Mesothelial cell of epicardium (in vitro differentiated cells): ENCODE measurements around the gene CFAP221. TPM values are rescaled to one million over a fixed set of nuclear protein-coding genes. Genes with fewer than 3 reads are reported as not detected.

Experiments
- DNase-seq, 2 experiments: peaks; one replicate each; pipeline ENCODE4 v3.0.0; 2021; ENCODE audit warnings: low spot score in 2 of 2; ENCODE audit not compliant: unreplicated experiment in 2 of 2
- H3K27ac Mint-ChIP-seq: 2 replicates; pipeline ENCODE4 v1.8.0; 2021; ENCODE audit warnings: mixed read lengths
- H3K27me3 Mint-ChIP-seq: 2 replicates; pipeline ENCODE4 v1.8.0; 2021; ENCODE audit warnings: low read depth, mixed read lengths
- H3K36me3 Mint-ChIP-seq: 2 replicates; pipeline ENCODE4 v1.8.0; 2021; ENCODE audit warnings: mixed read lengths
- H3K4me1 Mint-ChIP-seq: 2 replicates; pipeline ENCODE4 v1.8.0; 2021; ENCODE audit warnings: mixed read lengths
- H3K4me3 Mint-ChIP-seq: 2 replicates; pipeline ENCODE4 v1.8.0; 2021; ENCODE audit warnings: mild to moderate bottlenecking, moderate library complexity, mixed read lengths
- H3K9me3 Mint-ChIP-seq: 2 replicates; pipeline ENCODE4 v1.8.0; 2021; ENCODE audit warnings: mixed read lengths
- CTCF ChIP-seq: fragments of 200-600 bp; sonication (generic); IDR thresholded peaks from one replicate; pipeline ENCODE4 v1.5.0; 2021; ENCODE audit warnings: antibody characterized with exemption; ENCODE audit not compliant: unreplicated experiment
- total RNA-seq: library from RNA; stranded (reverse); gene quantifications from 3 replicates; pipeline ENCODE4 v1.2.1, GENCODE V29; 2021

Gene CFAP221
- total RNA-seq, 1 donor from 2014 or later: 4.6 TPM

GRCh38 chr2:119684518-119684917, 140.3 kb downstream of the CFAP221 start:
- H3K27me3 Mint-ChIP-seq: no peaks in the 10 kb centered on the region
- TF ChIP-seq CTCF: no peak
- peaks cover 17% of the 10 kb centered on the region for H3K4me1 Mint-ChIP-seq
- H3K27ac Mint-ChIP-seq: peak overlapping the region; percentile 38
- H3K36me3 Mint-ChIP-seq: peaks cover 20% of the 10 kb centered on the region
- H3K9me3 Mint-ChIP-seq: no peaks in the 10 kb centered on the region
- H3K4me3 Mint-ChIP-seq: no peak overlapping the region
- DNase-seq: no peak

GRCh38 chr2:119688616-119689015, 144.4 kb downstream of the CFAP221 start:
- Mint-ChIP-seq H3K36me3 (peaks cover 16% of the 10 kb centered on the region), H3K4me3 (no peak overlapping the region), H3K27ac (no peak overlapping the region), H3K4me1 (peaks cover 7% of the 10 kb centered on the region), H3K9me3 (no peaks in the 10 kb centered on the region), H3K27me3 (no peaks in the 10 kb centered on the region)
- no peak for DNase-seq
- no peak for TF ChIP-seq CTCF

- Mint-ChIP-seq H3K27me3 (no peaks in the 10 kb centered on the region), H3K36me3 (peaks cover 16% of the 10 kb centered on the region), H3K27ac (no peak overlapping the region), H3K9me3 (no peaks in the 10 kb centered on the region), H3K4me1 (peaks cover 7% of the 10 kb centered on the region), H3K4me3 (no peak overlapping the region)
- no peak for DNase-seq
- no peak for TF ChIP-seq CTCF
These were observed 145.0 kb downstream of the CFAP221 start for GRCh38 chr2:119689218-119689617.

GRCh38 chr2:119691189-119691588, 146.9 kb downstream of the CFAP221 start:
- Mint-ChIP-seq H3K4me3 (no peak overlapping the region), H3K4me1 (peaks cover 22% of the 10 kb centered on the region), H3K36me3 (peaks cover 16% of the 10 kb centered on the region), H3K9me3 (no peaks in the 10 kb centered on the region), H3K27ac (no peak overlapping the region), H3K27me3 (no peaks in the 10 kb centered on the region)
- TF ChIP-seq CTCF: no peak
- DNase-seq: no peak

GRCh38 chr2:119691651-119692245, 147.5 kb downstream of the CFAP221 start:
- H3K27ac Mint-ChIP-seq: no peak overlapping the region
- DNase-seq: no peak
- peaks cover 27% of the 10 kb centered on the region for H3K4me1 Mint-ChIP-seq
- H3K9me3 Mint-ChIP-seq: no peaks in the 10 kb centered on the region
- H3K36me3 Mint-ChIP-seq: peaks cover 16% of the 10 kb centered on the region
- TF ChIP-seq CTCF: no peak
- H3K27me3 Mint-ChIP-seq: no peaks in the 10 kb centered on the region
- H3K4me3 Mint-ChIP-seq: no peak overlapping the region

- no peak overlapping the region for H3K27ac Mint-ChIP-seq
- H3K4me3 Mint-ChIP-seq: no peak overlapping the region
- H3K4me1 Mint-ChIP-seq: peaks cover 32% of the 10 kb centered on the region
- no peaks in the 10 kb centered on the region for H3K27me3 Mint-ChIP-seq
- peaks cover 11% of the 10 kb centered on the region for H3K36me3 Mint-ChIP-seq
- TF ChIP-seq CTCF: no peak
- H3K9me3 Mint-ChIP-seq: no peaks in the 10 kb centered on the region
- DNase-seq: no peak
These were observed 148.1 kb downstream of the CFAP221 start for GRCh38 chr2:119692310-119692709.
